CD4-positive, alpha-beta T cell treated with Interleukin-6 at 100 ng/mL for 8 hours (primary cell): Measurements from ENCODE around the gene NPDC1.

Experiments
- DNase-seq: peaks from one replicate; pipeline ENCODE4 v3.0.0-alpha.2; 2020; ENCODE audit warnings: mixed read lengths, low spot score

NPDC1 gene

DNA sequence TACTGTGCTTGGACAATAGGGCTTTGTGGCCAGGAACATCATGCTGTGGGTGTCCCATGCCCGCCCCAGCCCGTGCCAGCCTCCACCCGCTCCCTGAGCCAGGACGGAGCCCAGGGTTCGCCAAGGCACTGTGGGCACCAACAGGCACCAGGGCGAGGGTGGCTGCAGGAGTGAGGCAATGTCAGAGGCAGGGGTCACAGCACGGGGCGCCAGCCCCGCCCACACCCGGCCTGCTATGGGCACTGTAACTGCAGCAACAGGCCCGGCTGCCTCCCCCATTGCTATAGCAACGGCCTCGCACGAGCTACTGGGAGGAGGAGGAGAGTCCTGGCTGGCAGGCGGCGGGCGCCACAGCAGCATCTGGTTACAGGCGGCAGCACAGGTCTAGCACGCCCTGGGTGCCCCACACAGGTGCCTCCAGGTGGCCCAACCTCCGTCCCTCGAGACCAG lies 20.4 kb downstream of the NPDC1 start:
- DNase-seq = no peak

- no peak for DNase-seq
Observed at GRCh38 chr9:137023583-137023991, 22.4 kb downstream of the NPDC1 start.

- no peak for DNase-seq
Observed at GRCh38 chr9:137023157-137023556, 22.8 kb downstream of the NPDC1 start.

GRCh38 chr9:137022662-137023008 lies 23.3 kb downstream of the NPDC1 start:
- DNase-seq = no peak

DNA sequence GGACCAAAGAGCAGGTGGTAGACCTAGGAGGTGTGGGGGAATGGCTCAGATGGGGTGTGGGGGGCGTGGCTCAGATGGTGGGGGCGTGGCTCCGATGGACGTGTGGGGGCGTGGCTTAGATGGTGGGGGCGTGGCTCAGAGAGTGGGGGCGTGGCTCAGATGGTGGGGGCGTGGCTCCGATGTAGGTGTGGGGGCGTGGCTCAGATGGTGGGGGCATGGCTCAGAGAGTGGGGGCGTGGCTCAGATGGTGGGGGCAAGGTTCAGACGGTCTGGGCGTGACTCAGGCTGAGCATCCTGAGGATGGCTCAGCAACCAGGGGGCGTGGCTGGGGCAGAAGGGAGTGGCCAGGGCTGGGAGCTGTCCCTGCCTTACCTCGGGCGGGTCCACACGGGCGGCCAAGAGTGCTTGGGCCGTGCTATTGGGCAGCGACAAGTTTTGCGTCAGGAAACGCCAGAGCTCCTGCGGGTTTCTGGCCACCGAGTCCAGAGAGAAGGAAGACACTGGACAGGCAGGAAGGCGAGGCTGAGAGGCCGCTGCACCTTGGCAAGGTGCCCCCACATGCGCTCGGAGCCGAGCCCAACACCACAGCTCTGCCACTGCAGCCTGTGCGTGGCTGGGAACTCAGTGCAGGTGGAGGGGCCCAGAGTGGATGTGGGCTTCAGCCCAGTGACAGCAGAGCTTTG lies 23.9 kb downstream of the NPDC1 start:
- peak; percentile 63 for DNase-seq

- DNase-seq = no peak
Observed at GRCh38 chr9:137021568-137021978, 24.4 kb downstream of the NPDC1 start.

- no peak for DNase-seq
Observed at GRCh38 chr9:137020771-137021567, 25.0 kb downstream of the NPDC1 start.

DNA sequence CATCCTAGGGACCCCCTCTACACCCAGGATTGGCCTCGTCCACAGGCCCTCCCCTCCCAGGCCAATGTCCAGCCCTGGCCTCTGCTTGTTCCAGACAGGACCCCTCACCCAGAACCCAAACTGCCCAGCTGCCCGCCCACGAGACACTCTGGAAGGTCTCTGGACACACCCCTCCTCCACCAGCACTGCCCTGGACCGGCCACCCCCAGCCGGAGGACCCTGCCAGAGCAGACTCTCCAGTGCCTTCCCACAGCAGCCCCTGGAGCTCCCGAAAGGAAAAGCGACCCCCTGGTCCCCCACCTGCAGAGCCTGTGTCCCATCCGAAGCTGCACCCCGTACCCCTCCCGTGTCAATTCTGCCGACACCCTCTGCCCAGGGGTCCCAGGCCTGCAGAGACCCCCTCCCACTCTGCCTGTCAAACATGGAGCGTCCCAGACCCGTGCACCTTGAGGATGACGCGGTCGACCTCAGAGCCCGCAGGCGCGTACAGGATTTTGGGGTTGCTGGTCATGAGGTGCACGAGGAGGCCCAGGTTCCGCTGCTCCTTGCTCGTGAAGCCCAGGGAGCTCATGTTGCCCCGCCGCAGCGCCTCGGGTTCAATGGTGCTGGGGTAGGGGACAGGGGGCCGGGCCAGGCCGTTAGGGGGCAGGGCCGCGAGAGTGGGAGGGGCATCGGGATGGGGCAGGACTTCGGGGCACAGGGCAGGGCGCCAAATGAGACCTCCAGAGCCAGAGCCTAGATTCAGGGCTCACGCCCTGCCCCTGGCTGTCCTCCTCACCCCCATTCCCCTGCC lies 25.9 kb downstream of the NPDC1 start:
- no peak for DNase-seq

GRCh38 chr9:137018761-137019559 lies 27.0 kb downstream of the NPDC1 start:
- DNase-seq = no peak

DNA sequence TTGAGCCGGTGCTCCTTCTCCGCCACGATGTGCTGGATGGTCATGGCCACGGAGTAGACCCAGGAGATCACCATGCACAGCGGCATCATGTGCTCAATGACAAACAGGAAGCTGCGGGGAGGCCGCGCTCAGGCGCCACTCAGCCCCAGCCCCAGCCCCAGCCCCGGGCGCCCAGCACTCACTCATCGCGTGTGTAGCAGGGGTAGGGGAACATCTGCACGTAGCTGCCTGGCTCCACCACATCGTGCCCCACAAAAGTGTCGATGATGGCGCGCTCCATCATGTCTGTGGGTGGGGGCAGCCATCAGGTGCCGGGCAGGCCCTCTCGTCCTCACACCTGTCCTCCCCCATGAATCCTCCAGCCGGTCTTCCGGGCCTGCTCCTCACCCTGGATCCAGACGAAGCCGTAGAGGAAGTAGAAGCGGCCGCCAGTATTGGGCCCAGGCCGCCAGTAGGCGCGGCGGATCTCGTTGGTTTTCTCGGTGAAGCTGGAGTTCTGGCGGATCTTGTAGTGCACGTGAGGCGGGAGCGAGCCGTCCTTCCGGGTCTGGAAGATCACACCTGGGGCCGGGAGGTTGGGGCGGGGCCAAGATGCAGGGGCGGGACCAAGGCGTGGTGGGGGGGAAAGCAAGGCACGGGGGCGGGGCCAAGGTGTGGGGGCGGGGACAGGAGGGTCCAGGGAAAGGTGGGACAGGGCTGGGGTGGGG lies 28.0 kb downstream of the NPDC1 start:
- no peak for DNase-seq

DNA sequence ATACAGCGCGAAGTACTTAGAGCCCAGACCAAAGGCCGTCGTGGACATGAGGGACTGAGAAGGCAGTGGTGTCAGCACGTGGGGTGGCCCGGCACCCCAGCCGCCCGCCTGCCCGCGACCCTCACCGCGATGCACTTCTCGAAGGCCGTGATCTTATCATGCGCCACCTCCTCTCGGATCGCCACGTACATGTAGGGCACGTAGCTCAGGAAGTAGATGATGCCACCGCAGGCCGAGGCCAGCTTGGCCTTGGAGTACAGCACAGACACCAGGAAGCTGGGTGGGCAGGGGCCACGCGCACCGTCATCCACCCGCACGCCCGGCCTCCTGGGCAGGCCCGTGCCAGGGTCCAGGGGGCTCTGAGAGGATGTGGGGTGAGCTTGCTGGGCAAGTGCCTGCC lies 28.9 kb downstream of the NPDC1 start:
- no peak for DNase-seq

GRCh38 chr9:137016436-137016835 lies 29.5 kb downstream of the NPDC1 start:
- DNase-seq = no peak

- no peak for DNase-seq
Observed at GRCh38 chr9:137015976-137016375, 30.0 kb downstream of the NPDC1 start.

DNA sequence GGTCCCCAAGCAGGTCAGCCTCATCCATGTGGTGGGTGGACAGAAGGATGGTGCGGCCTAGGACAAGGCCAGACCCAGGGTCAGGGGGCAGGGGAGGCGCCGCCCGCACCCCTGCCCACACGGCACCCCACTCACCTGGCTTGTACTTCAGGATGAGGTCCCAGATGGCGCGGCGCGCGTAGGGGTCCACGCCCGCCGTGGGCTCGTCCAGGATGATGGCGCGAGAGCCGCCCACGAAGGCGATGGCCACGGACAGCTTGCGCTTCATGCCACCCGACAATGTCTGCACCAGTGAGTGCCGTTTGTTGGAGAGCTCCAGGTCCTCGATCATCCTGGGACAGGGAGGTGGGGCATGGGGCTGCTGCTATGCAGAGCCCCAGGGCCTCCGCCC lies 30.4 kb downstream of the NPDC1 start:
- no peak for DNase-seq

GRCh38 chr9:137014776-137015539 lies 31.0 kb downstream of the NPDC1 start:
- no peak for DNase-seq

GRCh38 chr9:137014166-137014565 lies 31.8 kb downstream of the NPDC1 start:
- DNase-seq = no peak

GRCh38 chr9:137013571-137013940 lies 32.4 kb downstream of the NPDC1 start:
- no peak for DNase-seq

DNA sequence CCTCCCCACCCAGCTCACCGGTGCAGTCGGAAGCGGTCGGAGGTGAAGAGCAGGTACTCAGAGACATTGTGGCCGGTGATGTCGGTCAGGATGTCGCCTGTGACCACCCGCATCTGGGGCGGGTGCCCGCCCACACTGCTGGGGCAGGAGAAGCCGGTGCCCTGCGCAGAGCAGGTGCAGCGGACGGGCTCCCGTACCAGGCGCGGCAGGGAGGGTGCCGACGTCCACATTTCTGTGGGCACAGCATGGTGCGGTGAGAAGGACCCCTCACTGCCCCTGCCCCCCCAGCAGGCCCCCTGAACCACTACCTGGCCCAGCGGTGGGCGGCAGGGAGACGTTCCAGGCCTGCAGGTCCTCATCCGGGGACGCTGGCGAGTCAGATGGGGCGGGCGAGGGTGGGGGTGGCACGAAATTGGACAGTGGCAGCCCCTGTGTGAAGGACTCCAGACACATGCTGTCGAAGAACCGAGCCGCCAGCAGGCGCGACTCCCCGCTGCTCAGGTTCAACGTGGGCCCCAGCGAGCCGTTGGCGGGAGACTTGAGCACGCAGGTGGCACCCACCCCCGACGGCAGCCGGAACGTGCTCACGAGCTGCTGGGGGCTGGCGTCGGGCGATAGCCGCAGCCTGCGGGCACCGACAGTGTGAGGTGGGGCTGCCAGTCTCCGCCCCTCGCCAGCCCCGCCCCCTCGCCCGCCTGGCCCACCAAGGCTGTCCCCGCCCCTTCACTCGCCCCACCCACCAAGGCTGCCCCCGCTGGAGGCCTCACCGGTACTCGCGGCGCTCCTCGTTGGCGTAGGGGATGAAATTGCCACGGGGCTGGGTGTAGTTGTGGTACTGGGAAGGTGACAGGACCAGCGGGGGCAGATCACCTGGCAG lies 33.0 kb downstream of the NPDC1 start:
- no peak for DNase-seq

DNA sequence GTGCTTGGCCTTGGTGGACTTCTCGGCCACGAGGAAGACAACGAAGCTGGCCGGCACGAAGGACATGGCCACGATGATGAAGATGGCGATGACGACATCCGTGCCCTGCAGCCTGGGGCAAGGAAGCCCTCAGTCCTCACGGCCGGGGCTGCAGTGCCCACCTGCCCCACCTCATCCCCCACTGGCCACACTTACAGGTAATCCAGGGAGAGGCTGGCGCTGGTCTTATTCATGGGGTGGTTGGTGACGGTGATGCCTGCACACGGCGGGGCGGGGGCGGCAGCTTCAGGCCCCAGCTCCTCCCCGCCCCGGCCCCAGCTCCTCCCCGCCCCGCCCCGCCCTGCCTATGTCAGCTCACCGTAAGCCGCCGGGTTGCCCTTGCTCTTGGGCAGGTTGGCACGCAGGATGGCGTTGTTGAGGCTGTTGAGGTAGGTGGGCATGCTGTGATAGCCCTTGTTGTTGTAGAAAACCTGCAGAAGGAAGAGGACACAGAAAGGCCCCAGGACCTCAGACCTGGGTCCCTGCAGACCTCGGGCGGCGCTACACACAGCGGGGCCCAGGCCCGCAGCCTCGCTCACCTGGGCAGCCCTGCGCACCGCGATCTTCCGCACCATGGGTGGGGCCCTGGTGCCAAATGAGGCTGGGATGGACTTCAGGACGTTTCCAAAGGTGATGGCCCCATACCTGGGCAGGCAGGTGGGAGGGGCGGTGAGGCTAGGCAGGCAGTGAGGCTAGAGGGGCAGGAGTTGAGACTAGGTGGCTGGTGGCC lies 33.9 kb downstream of the NPDC1 start:
- no peak for DNase-seq
